Activated CD4-positive, alpha-beta T cell treated with anti-CD3 and anti-CD28 coated beads, Interleukin-2, amount 50 U/mL, for 24 hours (primary cell): Measurements from ENCODE around the gene DHX16.

Source experiments
- DNase-seq, 2 donors: peaks; one replicate each; pipeline ENCODE4 v3.0.0-alpha.2; 2020; ENCODE audit warnings: low read depth in 1 of 2, low spot score in 1 of 2

The DHX16 gene

DNA sequence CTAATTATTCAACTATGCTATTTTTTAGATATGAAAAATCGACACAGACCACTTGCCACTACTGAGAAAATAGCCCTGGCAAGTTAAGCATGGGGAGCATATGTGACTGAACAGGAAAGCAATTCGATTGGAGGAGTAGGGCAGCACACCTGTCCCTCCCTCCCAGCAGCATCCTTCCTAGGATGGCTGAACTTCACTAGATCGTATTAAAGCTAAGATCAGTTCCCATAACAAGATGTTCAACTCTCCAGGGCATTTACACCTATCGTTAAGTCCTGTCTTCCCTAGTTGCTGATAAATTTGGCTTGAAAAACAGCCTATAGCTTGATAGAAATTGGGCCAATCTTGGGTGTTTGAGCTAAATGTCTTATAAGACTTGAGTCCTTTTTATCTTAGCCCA, 62.7 kb downstream of the DHX16 start:
- no peak for DNase-seq

DNA sequence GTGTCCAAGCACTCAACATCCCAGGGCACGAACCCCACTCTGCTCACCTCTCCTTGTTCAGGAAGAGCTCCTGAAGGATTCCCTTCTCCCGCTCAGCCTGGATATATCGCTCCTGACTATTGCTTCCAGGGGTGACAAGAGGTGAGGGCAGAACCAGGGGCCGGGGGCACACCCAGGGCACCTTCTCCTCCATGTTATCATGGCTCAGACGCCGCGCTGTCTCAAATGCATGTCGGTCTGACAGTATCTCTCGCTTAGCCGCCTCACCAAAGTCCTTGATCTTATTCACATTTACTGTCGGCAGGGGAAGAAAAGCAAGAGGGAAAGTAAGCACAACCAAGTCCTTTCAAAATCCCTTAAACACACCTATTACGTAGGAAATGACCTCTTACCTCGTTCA, 68.8 kb downstream of the DHX16 start:
- DNase-seq, result no peak
